HepG2 (cell line): Measurements from ENCODE around the gene MCF2L.

Experiments used
- ZNF589 ChIP-seq: sonication (generic); formaldehyde crosslinking; conservative IDR thresholded peaks from 2 replicates; pipeline ENCODE4 v1.8.0; 2022; ENCODE audit warnings: mild to moderate bottlenecking, moderate library complexity, missing genetic modification reagents
- TF ChIP-seq, protein P1 (sequence below): IDR thresholded peaks from 2 replicates; pipeline ENCODE4 v1.6.1; 2016; ENCODE audit warnings: mild to moderate bottlenecking, missing biosample characterization, missing genetic modification reagents

DNA sequence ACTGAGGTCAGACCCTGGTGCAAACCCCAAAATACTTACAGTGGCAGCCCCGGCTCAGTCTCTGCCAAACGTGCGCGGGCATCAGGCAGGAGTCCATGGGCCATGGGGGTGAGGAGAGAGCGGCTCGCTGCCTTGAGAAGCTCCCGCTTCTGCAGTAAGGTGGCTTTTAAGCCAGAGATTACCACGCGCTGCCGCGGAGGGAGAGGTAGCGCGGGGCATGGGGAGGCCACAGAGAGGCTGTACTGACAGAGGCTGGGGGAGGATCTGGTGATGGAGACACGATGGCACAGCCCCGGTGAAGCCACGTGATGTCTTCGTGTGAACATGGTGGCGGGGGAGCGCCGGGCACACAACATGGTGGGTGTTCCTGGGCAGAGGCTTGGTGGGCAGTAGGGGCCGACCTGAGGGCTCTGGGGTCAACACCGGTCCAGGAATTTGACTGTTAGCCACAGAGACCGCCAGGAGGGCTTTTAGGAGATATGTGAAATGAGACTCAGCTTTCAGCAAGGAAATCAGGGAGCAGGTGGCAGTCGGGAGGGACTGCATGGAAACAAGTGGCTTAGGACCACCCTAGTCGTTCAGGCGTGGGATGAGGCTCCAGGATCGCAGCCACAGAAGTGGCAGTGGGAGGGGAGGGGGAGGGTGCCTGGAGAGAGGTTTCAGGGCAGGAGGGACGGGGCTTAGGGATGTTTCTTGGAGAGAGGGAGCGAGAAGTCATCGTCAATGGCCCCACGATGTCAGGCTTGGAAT, 24.1 kb downstream of the MCF2L start:
- TF ChIP-seq, protein P1, sequence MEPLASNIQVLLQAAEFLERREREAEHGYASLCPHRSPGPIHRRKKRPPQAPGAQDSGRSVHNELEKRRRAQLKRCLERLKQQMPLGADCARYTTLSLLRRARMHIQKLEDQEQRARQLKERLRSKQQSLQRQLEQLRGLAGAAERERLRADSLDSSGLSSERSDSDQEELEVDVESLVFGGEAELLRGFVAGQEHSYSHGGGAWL (CRISPR knock-in tag): no peak
- TF ChIP-seq ZNF589 (CRISPR knock-in tag): no peak
